ENCODE results near the gene SNAPC4. TPM values are rescaled to one million over a fixed set of nuclear protein-coding genes. Genes with fewer than 3 reads are reported as not detected.

Gene SNAPC4
- total and polyA plus RNA-seq, 2 donors (not counting 1 experiment from before 2014, with no cell fraction given): 1.8 to 3.8 TPM

- H3K27me3 ChIP-seq (ENCODE audit: control insufficient read depth, insufficient read depth, low read length): no peaks in the 10 kb centered on the region
- H3K9ac ChIP-seq (ENCODE audit: insufficient read depth, low read length): no peak overlapping the region
- H3K79me2 ChIP-seq (ENCODE audit: control insufficient read depth, insufficient read depth, low read length): no peaks in the 10 kb centered on the region
- no peak for DNase-seq (ENCODE audit: low read depth in 2 of 2)
- peaks cover 22% of the 10 kb centered on the region for H3K36me3 ChIP-seq (ENCODE audit: control insufficient read depth, insufficient read depth, low read length)
- H3K4me1 ChIP-seq (ENCODE audit: control insufficient read depth, extremely low read depth, insufficient read depth, low read length): peaks cover 5% of the 10 kb centered on the region
- TF ChIP-seq CTCF (conservative IDR thresholded peaks at IDR 0.05 in 1 of 2, IDR thresholded peaks at IDR 0.05 in 1 of 2; ENCODE audit: low read depth in 1 of 2, low read length in 2 of 2): no peak
- TF ChIP-seq EZH2 (IDR thresholded peaks at IDR 0.05; ENCODE audit: low read length, missing control alignments): no peak
- H3K9me3 ChIP-seq (ENCODE audit: control insufficient read depth, insufficient read depth, low read depth, low read length): no peaks in the 10 kb centered on the region
- H4K20me1 ChIP-seq (ENCODE audit: control insufficient read depth, extremely low read depth, insufficient read depth, low read length): no peaks in the 10 kb centered on the region
- H3K4me2 ChIP-seq (ENCODE audit: extremely low read depth, insufficient read depth, low read length): no peak overlapping the region
- no peak overlapping the region for H3K4me3 ChIP-seq (replicated peaks in 1 of 4; ENCODE audit: control extremely low read depth in 1 of 4, insufficient read depth in 1 of 4, low read depth in 3 of 4, low read length in 4 of 4)
- H3K27ac ChIP-seq (ENCODE audit: insufficient read depth, low read length): no peak overlapping the region
- no peak overlapping the region for H2AFZ ChIP-seq (ENCODE audit: low read length)
These were observed 48.6 kb downstream of the SNAPC4 start for GRCh38 chr9:136351252-136351800.

Other genes with a start within 250 kb of the SNAPC4 start
- gene LHX3, start 195.0 kb downstream of the SNAPC4 start, total RNA-seq: not detected in 2 replicates
- gene LHX3, start 195.0 kb downstream of the SNAPC4 start, polyA plus RNA-seq: not detected in 2 replicates
- gene QSOX2, start 154.4 kb downstream of the SNAPC4 start, total RNA-seq: 7.2 and 7.8 TPM in 2 replicates
- gene QSOX2, start 154.4 kb downstream of the SNAPC4 start, polyA plus RNA-seq: 13.2 and 14.7 TPM in 2 replicates
- not detected in 2 replicates for gene CCDC187, start 96.1 kb downstream of the SNAPC4 start, total RNA-seq
- under 0.01 TPM in 1 of 2 replicates, not detected in the other for gene CCDC187, start 96.1 kb downstream of the SNAPC4 start, polyA plus RNA-seq
- 54.2 and 60.3 TPM in 2 replicates for gene GPSM1, start 72.6 kb downstream of the SNAPC4 start, total RNA-seq
- gene GPSM1, start 72.6 kb downstream of the SNAPC4 start, polyA plus RNA-seq: 15.8 and 17.2 TPM in 2 replicates
- gene DNLZ, start 36.4 kb downstream of the SNAPC4 start, total RNA-seq: 14.2 and 14.6 TPM in 2 replicates
- gene DNLZ, start 36.4 kb downstream of the SNAPC4 start, polyA plus RNA-seq: 5.8 and 7.4 TPM in 2 replicates
- gene CARD9, start 26.5 kb downstream of the SNAPC4 start, total RNA-seq: 1.0 and 3.3 TPM in 2 replicates
- 0.16 and 0.69 TPM in 2 replicates for gene CARD9, start 26.5 kb downstream of the SNAPC4 start, polyA plus RNA-seq
- gene ENTR1, start 10.4 kb upstream of the SNAPC4 start, total RNA-seq: 31.9 and 32.4 TPM in 2 replicates
- gene ENTR1, start 10.4 kb upstream of the SNAPC4 start, polyA plus RNA-seq: 24.5 and 30.7 TPM in 2 replicates
- gene PMPCA, start 10.5 kb upstream of the SNAPC4 start, total RNA-seq: 26.4 and 31.3 TPM in 2 replicates
- 70.2 and 90.2 TPM in 2 replicates for gene PMPCA, start 10.5 kb upstream of the SNAPC4 start, polyA plus RNA-seq
- 5.6 and 7.8 TPM in 2 replicates for gene INPP5E, start 39.7 kb upstream of the SNAPC4 start, total RNA-seq
- gene INPP5E, start 39.7 kb upstream of the SNAPC4 start, polyA plus RNA-seq: 3.9 and 5.1 TPM in 2 replicates
- gene SEC16A, start 82.9 kb upstream of the SNAPC4 start, total RNA-seq: 15.7 and 23.9 TPM in 2 replicates
- 17.8 and 25.9 TPM in 2 replicates for gene SEC16A, start 82.9 kb upstream of the SNAPC4 start, polyA plus RNA-seq
- gene NOTCH1, start 145.9 kb upstream of the SNAPC4 start, total RNA-seq: 10.9 and 12.1 TPM in 2 replicates
- 0.98 and 3.3 TPM in 2 replicates for gene NOTCH1, start 145.9 kb upstream of the SNAPC4 start, polyA plus RNA-seq